Measurements from ENCODE around the gene TFDP1.
A peak's percentile ranks its signal among the peaks of the same experiment; 100 is the strongest.

Gene TFDP1

DNA sequence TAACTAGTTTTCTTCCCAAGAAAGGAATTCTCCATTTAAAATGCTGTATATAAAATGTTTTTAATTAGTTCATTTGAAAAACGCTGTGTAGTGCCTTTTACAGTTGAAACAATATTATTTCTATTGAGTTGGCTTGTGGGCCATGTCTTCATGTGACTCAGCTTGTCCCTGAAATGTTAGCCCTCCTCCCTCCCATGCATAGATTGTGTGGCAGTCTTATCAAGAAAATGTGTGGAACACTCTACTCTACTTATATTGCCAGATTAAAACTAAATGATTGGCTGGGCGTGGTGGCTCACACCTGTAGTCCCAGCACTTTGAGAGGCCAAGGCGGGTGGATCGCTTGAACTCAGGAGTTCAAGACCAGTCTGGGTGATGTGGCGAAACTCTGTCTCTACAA is 33.4 kb downstream of the TFDP1 start:
- no peak for TF ChIP-seq EGR1 (IDR thresholded peaks at IDR 0.05)

- TF ChIP-seq, protein P1, sequence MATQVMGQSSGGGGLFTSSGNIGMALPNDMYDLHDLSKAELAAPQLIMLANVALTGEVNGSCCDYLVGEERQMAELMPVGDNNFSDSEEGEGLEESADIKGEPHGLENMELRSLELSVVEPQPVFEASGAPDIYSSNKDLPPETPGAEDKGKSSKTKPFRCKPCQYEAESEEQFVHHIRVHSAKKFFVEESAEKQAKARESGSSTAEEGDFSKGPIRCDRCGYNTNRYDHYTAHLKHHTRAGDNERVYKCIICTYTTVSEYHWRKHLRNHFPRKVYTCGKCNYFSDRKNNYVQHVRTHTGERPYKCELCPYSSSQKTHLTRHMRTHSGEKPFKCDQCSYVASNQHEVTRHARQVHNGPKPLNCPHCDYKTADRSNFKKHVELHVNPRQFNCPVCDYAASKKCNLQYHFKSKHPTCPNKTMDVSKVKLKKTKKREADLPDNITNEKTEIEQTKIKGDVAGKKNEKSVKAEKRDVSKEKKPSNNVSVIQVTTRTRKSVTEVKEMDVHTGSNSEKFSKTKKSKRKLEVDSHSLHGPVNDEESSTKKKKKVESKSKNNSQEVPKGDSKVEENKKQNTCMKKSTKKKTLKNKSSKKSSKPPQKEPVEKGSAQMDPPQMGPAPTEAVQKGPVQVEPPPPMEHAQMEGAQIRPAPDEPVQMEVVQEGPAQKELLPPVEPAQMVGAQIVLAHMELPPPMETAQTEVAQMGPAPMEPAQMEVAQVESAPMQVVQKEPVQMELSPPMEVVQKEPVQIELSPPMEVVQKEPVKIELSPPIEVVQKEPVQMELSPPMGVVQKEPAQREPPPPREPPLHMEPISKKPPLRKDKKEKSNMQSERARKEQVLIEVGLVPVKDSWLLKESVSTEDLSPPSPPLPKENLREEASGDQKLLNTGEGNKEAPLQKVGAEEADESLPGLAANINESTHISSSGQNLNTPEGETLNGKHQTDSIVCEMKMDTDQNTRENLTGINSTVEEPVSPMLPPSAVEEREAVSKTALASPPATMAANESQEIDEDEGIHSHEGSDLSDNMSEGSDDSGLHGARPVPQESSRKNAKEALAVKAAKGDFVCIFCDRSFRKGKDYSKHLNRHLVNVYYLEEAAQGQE (IDR thresholded peaks at IDR 0.05; ENCODE audit: low read depth): no peak
- TF ChIP-seq FOXM1 (IDR thresholded peaks at IDR 0.05; ENCODE audit: borderline replicate concordance, low read depth) (no peak), YY1 (IDR thresholded peaks at IDR 0.05; ENCODE audit: low read depth) (no peak), TEAD4 (IDR thresholded peaks at IDR 0.05) (no peak), ZBTB7A (IDR thresholded peaks at IDR 0.05; ENCODE audit: low read depth) (no peak), EGR1 (IDR thresholded peaks at IDR 0.05) (no peak)
These were observed 33.9 kb downstream of the TFDP1 start for GRCh38 chr13:113618455-113618854.

DNA sequence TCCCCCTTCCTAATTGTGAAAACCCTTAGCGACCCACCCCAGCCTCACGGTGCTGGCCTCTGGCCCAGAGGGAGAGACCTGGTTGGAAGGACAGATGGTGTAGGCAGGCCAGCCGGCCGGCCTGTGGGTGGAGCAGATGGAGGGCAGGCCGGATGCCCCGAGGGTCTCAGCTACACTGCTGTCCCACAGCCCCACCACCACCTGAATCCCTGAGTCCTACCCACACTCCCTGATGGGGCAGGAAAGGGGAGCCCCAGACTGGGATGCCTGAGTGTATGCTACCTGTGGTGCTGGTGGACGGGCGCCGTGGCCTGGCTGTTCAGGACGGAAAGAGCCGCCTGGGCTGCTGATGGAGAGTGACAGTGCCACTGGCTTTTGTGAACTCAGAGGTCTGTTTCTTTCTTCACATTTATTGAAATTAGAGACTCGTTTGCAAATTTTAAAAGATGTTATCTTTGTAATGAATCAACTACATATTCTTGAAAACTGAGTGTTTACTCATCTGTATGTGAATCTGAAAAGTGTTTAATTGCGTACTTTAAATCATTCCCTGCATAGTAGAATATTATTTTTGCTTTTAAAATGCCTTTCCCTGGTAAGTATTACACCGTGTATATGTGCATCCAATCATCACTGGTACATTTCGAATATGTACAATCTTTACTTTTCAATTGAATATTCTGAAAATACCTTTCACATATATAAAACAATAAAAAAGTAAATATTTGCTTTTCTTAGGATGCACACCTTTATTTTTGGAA is 35.7 kb downstream of the TFDP1 start:
- TF ChIP-seq TEAD4 (IDR thresholded peaks at IDR 0.05) (no peak), RAD21 (IDR thresholded peaks at IDR 0.05; ENCODE audit: low read depth) (no peak), FOXM1 (IDR thresholded peaks at IDR 0.05; ENCODE audit: borderline replicate concordance, low read depth) (no peak), NFIC (IDR thresholded peaks at IDR 0.05) (no peak), YY1 (IDR thresholded peaks at IDR 0.05; ENCODE audit: low read depth) (no peak), EGR1 (IDR thresholded peaks at IDR 0.05) (no peak), MAX (IDR thresholded peaks at IDR 0.05) (no peak), TCF12 (IDR thresholded peaks at IDR 0.05; ENCODE audit: low read depth) (no peak), EP300 (IDR thresholded peaks at IDR 0.05; ENCODE audit: borderline replicate concordance) (no peak), CEBPB (IDR thresholded peaks at IDR 0.05) (no peak), CREB1 (IDR thresholded peaks at IDR 0.05; ENCODE audit: low read depth) (no peak)
- TF ChIP-seq, protein P2, sequence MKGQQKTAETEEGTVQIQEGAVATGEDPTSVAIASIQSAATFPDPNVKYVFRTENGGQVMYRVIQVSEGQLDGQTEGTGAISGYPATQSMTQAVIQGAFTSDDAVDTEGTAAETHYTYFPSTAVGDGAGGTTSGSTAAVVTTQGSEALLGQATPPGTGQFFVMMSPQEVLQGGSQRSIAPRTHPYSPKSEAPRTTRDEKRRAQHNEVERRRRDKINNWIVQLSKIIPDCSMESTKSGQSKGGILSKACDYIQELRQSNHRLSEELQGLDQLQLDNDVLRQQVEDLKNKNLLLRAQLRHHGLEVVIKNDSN (IDR thresholded peaks at IDR 0.05): no peak
- TF ChIP-seq, protein P1 (IDR thresholded peaks at IDR 0.05; ENCODE audit: low read depth): no peak

DNA sequence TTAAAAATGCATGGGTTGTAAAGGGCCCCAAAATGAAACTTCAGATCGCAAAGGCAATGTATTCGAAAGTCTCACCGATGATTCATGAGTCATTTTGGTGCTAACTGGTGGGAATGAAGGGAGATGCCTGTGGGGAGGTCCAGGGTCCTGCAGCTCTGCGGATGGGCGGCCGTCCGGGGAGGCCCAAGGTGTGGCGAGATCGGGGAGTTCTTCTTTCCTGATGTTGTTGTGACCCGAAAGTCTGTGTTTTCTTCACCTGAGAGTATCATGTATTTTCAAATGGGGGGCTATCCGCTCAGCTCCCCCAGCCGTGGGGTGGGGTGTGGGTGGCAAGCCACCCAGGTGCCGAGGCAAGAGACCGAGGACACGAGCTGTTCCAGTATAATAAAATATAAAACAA is 36.5 kb downstream of the TFDP1 start:
- no peak for TF ChIP-seq TCF12 (IDR thresholded peaks at IDR 0.05; ENCODE audit: low read depth)
- no peak for TF ChIP-seq NFIC (IDR thresholded peaks at IDR 0.05)
- no peak for TF ChIP-seq TAF1 (IDR thresholded peaks at IDR 0.05; ENCODE audit: low read depth)
- TF ChIP-seq, protein P1 (IDR thresholded peaks at IDR 0.05; ENCODE audit: low read depth): no peak
- TF ChIP-seq FOXM1 (IDR thresholded peaks at IDR 0.05; ENCODE audit: borderline replicate concordance, low read depth): no peak
- no peak for TF ChIP-seq RAD21 (IDR thresholded peaks at IDR 0.05; ENCODE audit: low read depth)
- TF ChIP-seq YY1 (IDR thresholded peaks at IDR 0.05; ENCODE audit: low read depth): no peak
- no peak for TF ChIP-seq EGR1 (IDR thresholded peaks at IDR 0.05)
- TF ChIP-seq EP300 (IDR thresholded peaks at IDR 0.05; ENCODE audit: borderline replicate concordance): no peak
- no peak for TF ChIP-seq TEAD4 (IDR thresholded peaks at IDR 0.05)
- no peak for TF ChIP-seq ZBTB7A (IDR thresholded peaks at IDR 0.05; ENCODE audit: low read depth)

DNA sequence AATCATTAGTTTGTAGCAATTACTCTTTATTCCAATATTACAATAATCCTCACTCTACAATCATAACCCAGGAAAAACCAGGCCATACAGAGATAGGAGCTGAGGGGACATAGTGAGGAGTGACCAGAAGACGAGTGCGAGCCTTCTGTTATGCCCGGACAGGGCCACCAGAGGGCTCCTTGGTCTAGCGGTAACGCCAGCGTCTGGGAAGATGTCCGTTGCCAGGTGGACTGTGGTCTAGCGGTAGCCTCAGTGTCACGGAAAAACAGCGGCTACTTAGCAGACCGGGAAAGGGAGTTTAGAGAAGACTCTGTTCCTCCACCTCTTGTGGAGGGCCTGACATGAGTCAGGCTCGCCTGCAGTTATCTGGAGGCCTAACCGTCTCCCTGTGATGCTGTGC is 36.9 kb downstream of the TFDP1 start:
- TF ChIP-seq RAD21 (IDR thresholded peaks at IDR 0.05; ENCODE audit: low read depth): 0 out of 2 replicates have a peak, but pooled peaks have one; percentile 14
